CD14-positive monocyte (primary cell): ENCODE data around the gene TACC3. TPM values are rescaled to one million over a fixed set of nuclear protein-coding genes. Genes with fewer than 3 reads are reported as not detected.

ENCODE experiments used
- DNase-seq, 3 donors: peaks; one replicate each; pipeline ENCODE4 v3.0.0-alpha.2; 2011 to 2022
- H2AFZ ChIP-seq: 2 replicates; pipeline ENCODE4 v1.6.0; 2012; ENCODE audit warnings: mild to moderate bottlenecking, low read depth, low read length, inconsistent platforms; ENCODE audit not compliant: insufficient read depth, poor library complexity, severe bottlenecking
- H3K27ac ChIP-seq, 2 donors: 1 replicate in 1 of 2; 2 replicates in 1 of 2; pipeline ENCODE4 v1.5.1; 2012 to 2013; ENCODE audit warnings: low read length in 2 of 2, control low read depth in 1 of 2, inconsistent platforms in 1 of 2, low read depth in 1 of 2, mild to moderate bottlenecking in 1 of 2
- H3K27me3 ChIP-seq, 2 donors: one replicate each; pipeline versions ENCODE4 v1.6.0 to v1.6.1; 2011 to 2013; ENCODE audit warnings: low read length in 2 of 2; ENCODE audit not compliant: control insufficient read depth in 2 of 2, insufficient read depth in 2 of 2
- H3K36me3 ChIP-seq, 2 donors: replicated peaks in 1 of 2; 1 replicate in 1 of 2; 2 replicates in 1 of 2; pipeline versions ENCODE4 v1.5.1 to v1.6.1; 2012 to 2013; ENCODE audit warnings: low read length in 2 of 2, control low read depth in 1 of 2, inconsistent platforms in 1 of 2, mild to moderate bottlenecking in 1 of 2; ENCODE audit not compliant: insufficient read depth in 2 of 2, control insufficient read depth in 1 of 2
- H3K4me1 ChIP-seq, 2 donors: 1 replicate in 1 of 2; 2 replicates in 1 of 2; pipeline versions ENCODE4 v1.5.1 to v1.6.1; 2012 to 2013; ENCODE audit warnings: low read length in 2 of 2, control low read depth in 1 of 2, inconsistent platforms in 1 of 2, mild to moderate bottlenecking in 1 of 2, moderate library complexity in 1 of 2; ENCODE audit not compliant: insufficient read depth in 2 of 2, control insufficient read depth in 1 of 2
- H3K4me2 ChIP-seq: replicated peaks from 2 replicates; pipeline ENCODE3; 2012; ENCODE audit warnings: low read length, moderate library complexity, mild to moderate bottlenecking; ENCODE audit not compliant: poor library complexity, severe bottlenecking; ENCODE audit errors: extremely low read depth
- H3K4me3 ChIP-seq, 3 experiments: fragments of 200-600 bp in 1 of 3; sonication (generic) in 1 of 3; replicated peaks in 1 of 3; 1 replicate in 2 of 3; 2 replicates in 1 of 3; pipeline ENCODE4 v1.5.1; 2011 to 2013; ENCODE audit warnings: low read length in 3 of 3, mild to moderate bottlenecking in 3 of 3, control low read depth in 2 of 3, low read depth in 2 of 3, inconsistent platforms in 1 of 3, moderate library complexity in 1 of 3
- H3K79me2 ChIP-seq: 2 replicates; pipeline ENCODE4 v1.6.0; 2012; ENCODE audit warnings: mild to moderate bottlenecking, control low read depth, inconsistent platforms, low read length, moderate library complexity; ENCODE audit not compliant: insufficient read depth
- H3K9ac ChIP-seq: 2 replicates; pipeline ENCODE4 v1.6.0; 2017; ENCODE audit warnings: low read length, mild to moderate bottlenecking; ENCODE audit not compliant: insufficient read depth, poor library complexity, severe bottlenecking
- H3K9me3 ChIP-seq, 2 donors: replicated peaks in 1 of 2; 1 replicate in 1 of 2; 2 replicates in 1 of 2; pipeline versions ENCODE4 v1.5.1 to v1.6.1; 2012 to 2013; ENCODE audit warnings: low read length in 2 of 2, control low read depth in 1 of 2; ENCODE audit not compliant: control insufficient read depth in 1 of 2, insufficient read depth in 1 of 2
- H4K20me1 ChIP-seq: 2 replicates; pipeline ENCODE4 v1.6.0; 2012; ENCODE audit warnings: mild to moderate bottlenecking, low read length, control low read depth, moderate library complexity; ENCODE audit not compliant: insufficient read depth
- H3K27ac Mint-ChIP-seq, 7 donors: one replicate each; pipeline ENCODE4 v1.8.0; 2020; ENCODE audit warnings: mild to moderate bottlenecking in 7 of 7, mixed read lengths in 7 of 7, moderate library complexity in 6 of 7, inconsistent platforms in 2 of 7
- H3K27me3 Mint-ChIP-seq, 3 donors: one replicate each; pipeline ENCODE4 v1.8.0; 2021 to 2022; ENCODE audit warnings: low read depth in 3 of 3, mild to moderate bottlenecking in 3 of 3, mixed read lengths in 3 of 3, moderate library complexity in 3 of 3, inconsistent platforms in 1 of 3
- H3K36me3 Mint-ChIP-seq, 2 donors: one replicate each; pipeline ENCODE4 v1.8.0; 2020; ENCODE audit warnings: mixed read lengths in 2 of 2, inconsistent platforms in 1 of 2, mild to moderate bottlenecking in 1 of 2
- H3K4me1 Mint-ChIP-seq: one replicate; pipeline ENCODE4 v1.8.0; 2020; ENCODE audit warnings: mild to moderate bottlenecking, mixed read lengths
- H3K4me3 Mint-ChIP-seq, 2 donors: one replicate each; pipeline ENCODE4 v1.8.0; 2020; ENCODE audit warnings: mild to moderate bottlenecking in 2 of 2, mixed read lengths in 2 of 2, moderate library complexity in 1 of 2
- H3K9me3 Mint-ChIP-seq, 7 donors: one replicate each; pipeline ENCODE4 v1.8.0; 2020 to 2022; ENCODE audit warnings: mixed read lengths in 7 of 7, mild to moderate bottlenecking in 6 of 7, moderate library complexity in 6 of 7, inconsistent platforms in 2 of 7
- WGBS: methylation state at CpG from one replicate; pipeline ENCODE4 v1.1.5; 2013; ENCODE audit warnings: missing lambda C conversion rate; ENCODE audit not compliant: insufficient coverage; 5-methylcytosine and 5-hydroxymethylcytosine counted together
- intact Hi-C, 2 donors: fragments of 100-400 bp; cut with micrococcal nuclease; formaldehyde crosslinking; loops; one replicate each; pipeline versions ENCODE4 v1.15.0 to v1.15.1; 2023
- polyA plus RNA-seq, 3 donors: library from polyadenylated mRNA; depleted of rRNA in 1 of 3; unstranded in 2 of 3; stranded (reverse) in 1 of 3; fragments of 300-500 nt in 2 of 3; fragments of >200 nt in 1 of 3; fragmentation: Illumina TruSeq in 2 of 3; gene quantifications; 1 replicate in 2 of 3; 2 replicates in 1 of 3; pipeline ENCODE4 v1.2.3, GENCODE V29; 2012 to 2021
- TF ChIP-seq, protein P1 (sequence below): fragments of 200-600 bp; IDR thresholded peaks from one replicate; pipeline ENCODE4 v1.8.0; 2022; ENCODE audit warnings: antibody characterized with exemption, mild to moderate bottlenecking

Gene TACC3
- polyA plus RNA-seq, 3 donors: 43.7 to 84.2 (median 56.6) TPM

DNA sequence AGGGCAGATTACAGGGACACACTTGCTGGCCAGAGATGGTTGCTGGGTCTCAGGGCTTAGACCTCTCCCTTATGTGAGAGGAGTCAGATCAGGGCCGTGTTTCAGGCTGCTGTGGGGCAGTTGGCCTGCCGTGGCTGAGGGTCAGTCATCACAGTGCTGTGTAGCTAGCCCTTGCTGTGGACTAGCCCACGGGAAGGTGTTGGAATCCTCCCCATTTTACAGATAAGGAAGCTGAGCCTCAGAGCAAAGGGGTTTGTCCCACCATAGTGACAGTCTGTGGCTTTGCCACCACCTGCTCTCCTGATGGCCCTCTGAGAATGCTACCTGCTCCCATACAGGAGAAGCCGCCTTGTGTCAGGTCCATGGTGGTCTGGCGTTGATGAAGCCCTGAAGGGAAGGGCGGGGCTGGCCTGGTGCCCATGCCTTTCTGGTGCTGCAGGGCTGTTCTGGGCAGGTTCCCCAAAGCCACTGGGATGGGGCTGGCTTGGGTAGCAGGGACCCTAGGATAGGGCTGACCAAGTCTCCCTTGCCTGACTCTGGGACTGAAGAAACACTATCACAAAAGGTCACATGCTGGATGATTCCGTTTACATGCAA lies 34.8 kb upstream of the TACC3 start:
- Mint-ChIP-seq H3K4me1 (peaks cover 15% of the 10 kb centered on the region), H3K4me3 (no peak overlapping the region), H3K27ac (no peak overlapping the region), H3K36me3 (peaks cover 13 to 18% of the 10 kb centered on the region in 2 donors), H3K9me3 (no peaks in the 10 kb centered on the region), H3K27me3 (peaks cover 0 to 2% (median 1%) of the 10 kb centered on the region in 3 donors)
- H3K9me3 ChIP-seq: no peaks in the 10 kb centered on the region
- 77% methylated on average over 7 of the region's 7 CpGs for WGBS
- intact Hi-C loops: no loop called here
- H3K79me2 ChIP-seq: no peaks in the 10 kb centered on the region
- peaks cover 16 to 23% of the 10 kb centered on the region in 2 donors for H3K4me1 ChIP-seq
- TF ChIP-seq, protein P1, sequence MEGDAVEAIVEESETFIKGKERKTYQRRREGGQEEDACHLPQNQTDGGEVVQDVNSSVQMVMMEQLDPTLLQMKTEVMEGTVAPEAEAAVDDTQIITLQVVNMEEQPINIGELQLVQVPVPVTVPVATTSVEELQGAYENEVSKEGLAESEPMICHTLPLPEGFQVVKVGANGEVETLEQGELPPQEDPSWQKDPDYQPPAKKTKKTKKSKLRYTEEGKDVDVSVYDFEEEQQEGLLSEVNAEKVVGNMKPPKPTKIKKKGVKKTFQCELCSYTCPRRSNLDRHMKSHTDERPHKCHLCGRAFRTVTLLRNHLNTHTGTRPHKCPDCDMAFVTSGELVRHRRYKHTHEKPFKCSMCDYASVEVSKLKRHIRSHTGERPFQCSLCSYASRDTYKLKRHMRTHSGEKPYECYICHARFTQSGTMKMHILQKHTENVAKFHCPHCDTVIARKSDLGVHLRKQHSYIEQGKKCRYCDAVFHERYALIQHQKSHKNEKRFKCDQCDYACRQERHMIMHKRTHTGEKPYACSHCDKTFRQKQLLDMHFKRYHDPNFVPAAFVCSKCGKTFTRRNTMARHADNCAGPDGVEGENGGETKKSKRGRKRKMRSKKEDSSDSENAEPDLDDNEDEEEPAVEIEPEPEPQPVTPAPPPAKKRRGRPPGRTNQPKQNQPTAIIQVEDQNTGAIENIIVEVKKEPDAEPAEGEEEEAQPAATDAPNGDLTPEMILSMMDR: no peak
- peaks cover 12 to 13% of the 10 kb centered on the region in 2 donors for H3K36me3 ChIP-seq
- H3K4me2 ChIP-seq: no peak overlapping the region
- no peaks in the 10 kb centered on the region for H3K27me3 ChIP-seq
- H4K20me1 ChIP-seq: no peaks in the 10 kb centered on the region
- no peak overlapping the region for H2AFZ ChIP-seq
- DNase-seq: no peak
- no peak overlapping the region for H3K4me3 ChIP-seq
- H3K27ac ChIP-seq: no peak overlapping the region
- H3K9ac ChIP-seq: no peak overlapping the region

DNA sequence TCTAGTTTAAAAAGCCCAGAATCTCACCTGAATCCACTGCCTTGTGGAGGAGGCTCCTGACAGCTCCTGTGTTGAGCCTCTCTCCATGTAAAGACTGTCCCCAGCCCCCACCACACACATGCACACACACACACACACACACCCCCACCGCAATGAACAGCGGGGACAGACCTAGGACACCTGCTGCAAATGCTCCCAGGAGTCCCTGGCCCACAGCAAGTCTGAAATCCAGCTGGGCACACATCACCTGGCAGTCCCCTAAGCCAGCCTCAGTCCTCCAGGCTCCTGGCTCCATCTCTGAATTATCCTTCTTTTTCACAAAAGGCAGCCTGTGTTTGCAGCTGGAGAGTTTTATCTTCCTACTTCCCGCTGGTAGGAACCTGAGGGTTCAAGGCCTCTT lies 30.6 kb upstream of the TACC3 start:
- Mint-ChIP-seq H3K27me3 (peaks cover 0 to 2% (median 0%) of the 10 kb centered on the region in 3 donors), H3K36me3 (peaks cover 42 to 50% of the 10 kb centered on the region in 2 donors), H3K9me3 (no peaks in the 10 kb centered on the region), H3K27ac (no peak overlapping the region), H3K4me1 (peaks cover 2% of the 10 kb centered on the region), H3K4me3 (no peak overlapping the region)
- WGBS: 100% methylated on average over 3 of the region's 3 CpGs
- Histone ChIP-seq H2AFZ (no peak overlapping the region), H3K4me2 (no peak overlapping the region), H3K27ac (no peak overlapping the region), H3K4me3 (no peak overlapping the region), H4K20me1 (peaks cover 3% of the 10 kb centered on the region), H3K9ac (no peak overlapping the region), H3K9me3 (no peaks in the 10 kb centered on the region), H3K36me3 (peaks cover 36 to 50% of the 10 kb centered on the region in 2 donors), H3K27me3 (no peaks in the 10 kb centered on the region), H3K4me1 (peaks cover 0 to 4% of the 10 kb centered on the region in 2 donors), H3K79me2 (no peaks in the 10 kb centered on the region)
- intact Hi-C loops: no loop called here
- DNase-seq: no peak
- TF ChIP-seq, protein P1: no peak
